MM.1S (cell line): Measurements from ENCODE around the gene HENMT1.

Experiments used
- DNase-seq: peaks from one replicate; pipeline ENCODE4 v3.0.0-alpha.2; 2015
- H2AFZ ChIP-seq: fragments of 300-600 bp; sonication (generic); 2 replicates; pipeline ENCODE4 v1.6.0; 2016; ENCODE audit warnings: antibody characterized with exemption, low read length
- H3F3A ChIP-seq: fragments of 300-600 bp; sonication (generic); 2 replicates; pipeline ENCODE4 v1.6.1; 2016; ENCODE audit warnings: mild to moderate bottlenecking, antibody characterized with exemption, low read length, moderate library complexity, mixed read lengths; ENCODE audit not compliant: insufficient read depth
- H3K27ac ChIP-seq: fragments of 300-600 bp; sonication (generic); 2 replicates; pipeline ENCODE4 v1.5.1; 2016; ENCODE audit warnings: mild to moderate bottlenecking, low read length
- H3K27me3 ChIP-seq: fragments of 300-600 bp; sonication (generic); replicated peaks from 2 replicates; pipeline ENCODE4 v1.6.0; 2016; ENCODE audit warnings: low read length; ENCODE audit not compliant: insufficient read depth
- H3K36me3 ChIP-seq: fragments of 300-600 bp; sonication (generic); replicated peaks from 2 replicates; pipeline ENCODE4 v1.6.1; 2016; ENCODE audit warnings: mild to moderate bottlenecking, low read length, mixed read lengths; ENCODE audit not compliant: insufficient read depth
- H3K4me1 ChIP-seq: fragments of 300-600 bp; sonication (generic); 2 replicates; pipeline ENCODE4 v1.6.1; 2016; ENCODE audit warnings: low read length, mixed read lengths
- H3K4me2 ChIP-seq: fragments of 300-600 bp; sonication (generic); 2 replicates; pipeline ENCODE4 v1.6.0; 2016; ENCODE audit warnings: low read depth, low read length
- H3K4me3 ChIP-seq: fragments of 300-600 bp; sonication (generic); 2 replicates; pipeline ENCODE4 v1.5.1; 2016; ENCODE audit warnings: low read length, mixed read lengths
- H3K79me2 ChIP-seq: fragments of 300-600 bp; sonication (generic); 2 replicates; pipeline ENCODE4 v1.6.1; 2016; ENCODE audit warnings: mixed run types, low read length, mixed read lengths
- H3K9ac ChIP-seq: fragments of 300-600 bp; sonication (generic); 2 replicates; pipeline ENCODE4 v1.6.1; 2016; ENCODE audit warnings: low read length, mixed read lengths
- H3K9me2 ChIP-seq: fragments of 300-600 bp; sonication (generic); replicated peaks from 2 replicates; pipeline ENCODE4 v1.6.1; 2016; ENCODE audit warnings: mild to moderate bottlenecking, low read length, mixed read lengths; ENCODE audit not compliant: insufficient read depth
- H3K9me3 ChIP-seq: fragments of 300-600 bp; sonication (generic); replicated peaks from 2 replicates; pipeline ENCODE4 v1.6.1; 2016; ENCODE audit warnings: mild to moderate bottlenecking, low read length, mixed read lengths; ENCODE audit not compliant: insufficient read depth
- H4K20me1 ChIP-seq: fragments of 300-600 bp; sonication (generic); 2 replicates; pipeline ENCODE4 v1.6.1; 2016; ENCODE audit warnings: mild to moderate bottlenecking, low read length, moderate library complexity, mixed read lengths; ENCODE audit not compliant: insufficient read depth
- CTCF ChIP-seq: fragments of 300-600 bp; sonication (generic); IDR thresholded peaks from 2 replicates; pipeline ENCODE4 v1.5.1; 2016; ENCODE audit warnings: antibody characterized with exemption, low read length, mixed read lengths
- EZH2 ChIP-seq: fragments of 300-600 bp; sonication (generic); optimal IDR thresholded peaks from 2 replicates; pipeline ENCODE3; 2017; ENCODE audit warnings: low read depth, mild to moderate bottlenecking, antibody characterized with exemption, low read length, mixed read lengths
- EZH2phosphoT487 ChIP-seq: fragments of 300-600 bp; sonication (generic); IDR thresholded peaks from 2 replicates; pipeline ENCODE4 v1.6.1; 2018; ENCODE audit warnings: antibody characterized with exemption, low read length

The HENMT1 gene

GRCh38 chr1:108692724-108693655 lies 32.1 kb upstream of the HENMT1 start:
- Histone ChIP-seq H3K9me3 (no peaks in the 10 kb centered on the region), H3K27me3 (no peaks in the 10 kb centered on the region), H3K4me3 (peak overlapping the region; percentile 90), H3K9ac (peak overlapping the region; percentile 87), H3F3A (no peaks in the 10 kb centered on the region), H2AFZ (peak overlapping the region; percentile 35; the same call in 1 of the 2 replicates), H3K4me2 (peak overlapping the region; percentile 57; the same call in 1 of the 2 replicates), H3K9me2 (no peaks in the 10 kb centered on the region), H3K27ac (peak overlapping the region; percentile 90), H3K4me1 (no peaks in the 10 kb centered on the region), H3K36me3 (no peaks in the 10 kb centered on the region; the same call in 1 of the 2 replicates), H4K20me1 (peaks cover 16% of the 10 kb centered on the region; the same call in 1 of the 2 replicates), H3K79me2 (peaks cover 54% of the 10 kb centered on the region)
- peak; percentile 64 for DNase-seq
- peak; percentile 21 for TF ChIP-seq CTCF
- no peak for TF ChIP-seq EZH2

GRCh38 chr1:108691942-108692723 lies 31.2 kb upstream of the HENMT1 start, which contains the start of gene PRPF38B:
Gene PRPF38B, plus strand, starts transcription at chr1:108692310. Its CDS starts 282 bp downstream, at chr1:108692592.
- no peaks in the 10 kb centered on the region; the same call in 1 of the 2 replicates for H3K36me3 ChIP-seq
- peak within 1 kb of the TSS; percentile 90 for H3K4me3 ChIP-seq
- DNase-seq, result peak; percentile 82
- H3K9ac ChIP-seq, result peak within 1 kb of the TSS; percentile 87
- TF ChIP-seq EZH2 (no peak), EZH2phosphoT487 (no peak), CTCF (no peak)
- no peaks in the 10 kb centered on the region for H3K4me1 ChIP-seq
- no peaks in the 10 kb centered on the region for H3K9me3 ChIP-seq
- peak within 1 kb of the TSS; percentile 90 for H3K27ac ChIP-seq
- no peaks in the 10 kb centered on the region for H3K27me3 ChIP-seq
- H4K20me1 ChIP-seq, result peaks cover 16% of the 10 kb centered on the region; the same call in 1 of the 2 replicates
- H3K9me2 ChIP-seq, result no peaks in the 10 kb centered on the region
- H3F3A ChIP-seq, result no peaks in the 10 kb centered on the region
- H3K79me2 ChIP-seq, result peaks cover 54% of the 10 kb centered on the region
- H2AFZ ChIP-seq, result peak within 1 kb of the TSS; percentile 36; the same call in 1 of the 2 replicates
- peak within 1 kb of the TSS; percentile 89 for H3K4me2 ChIP-seq

GRCh38 chr1:108691128-108691941 lies 30.4 kb upstream of the HENMT1 start:
- TF ChIP-seq EZH2phosphoT487 (no peak), EZH2 (no peak), CTCF (no peak)
- no peak for DNase-seq
- peaks cover 49% of the 10 kb centered on the region for H3K79me2 ChIP-seq

More at GRCh38 chr1:108691128-108691941, 30.4 kb upstream of the HENMT1 start:
- no peaks in the 10 kb centered on the region for H3K9me2 ChIP-seq
- H3K9ac ChIP-seq, result peak overlapping the region; percentile 87
- peak overlapping the region; percentile 89 for H3K4me2 ChIP-seq
- peaks cover 16% of the 10 kb centered on the region; the same call in 1 of the 2 replicates for H4K20me1 ChIP-seq
- peak overlapping the region; percentile 90; the same call in 1 of the 2 replicates for H3K27ac ChIP-seq
- no peaks in the 10 kb centered on the region for H3K9me3 ChIP-seq
- H3K27me3 ChIP-seq, result no peaks in the 10 kb centered on the region
- H2AFZ ChIP-seq, result peak overlapping the region; percentile 36; the same call in 1 of the 2 replicates
- H3K4me1 ChIP-seq, result no peaks in the 10 kb centered on the region
- H3K4me3 ChIP-seq, result peak overlapping the region; percentile 90
- H3F3A ChIP-seq, result no peaks in the 10 kb centered on the region
- no peaks in the 10 kb centered on the region; the same call in 1 of the 2 replicates for H3K36me3 ChIP-seq
